ENCODE data around the gene ACADVL.
A peak's percentile ranks its signal among the peaks of the same experiment; 100 is the strongest.

Gene ACADVL

DNA sequence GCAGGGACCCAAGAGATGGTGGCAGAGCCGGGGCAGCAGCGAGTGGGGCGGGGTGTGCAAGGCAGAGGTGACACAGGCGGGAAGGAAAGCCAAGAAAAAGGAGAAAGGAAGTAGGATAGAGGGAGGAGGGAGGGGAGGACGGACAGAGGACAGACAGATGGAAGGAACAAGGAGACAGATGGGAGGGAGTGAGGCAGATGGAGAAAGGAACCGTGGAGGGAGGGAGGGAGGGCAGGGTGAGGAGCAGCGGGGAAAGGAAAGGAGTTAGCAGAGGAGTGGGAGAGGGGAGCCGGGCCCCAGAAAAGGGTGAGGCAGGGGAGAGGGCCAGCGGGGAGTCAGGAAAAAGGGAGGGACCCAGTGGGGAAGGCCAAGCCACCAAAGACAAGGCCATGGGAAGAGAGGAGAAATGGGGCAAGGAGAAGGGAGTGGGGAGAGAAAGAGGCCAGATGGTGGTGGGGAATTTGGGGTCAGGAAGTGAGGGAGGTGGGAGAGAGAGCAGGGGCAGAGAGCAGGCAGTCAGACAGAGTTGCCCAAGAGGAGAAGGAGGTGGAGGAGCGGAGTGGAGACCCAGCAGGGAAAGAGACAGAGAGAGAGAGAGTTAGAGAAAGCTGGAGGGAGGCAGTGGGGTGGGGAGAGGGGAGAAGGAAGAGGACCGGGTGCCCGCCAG lies 27.3 kb upstream of the ACADVL start:
- peaks cover 50% of the 10 kb centered on the region for H3K36me3 ChIP-seq (ENCODE audit: control insufficient read depth, insufficient read depth, low read length)
- no peaks in the 10 kb centered on the region for H3K27me3 ChIP-seq (ENCODE audit: control insufficient read depth, insufficient read depth, low read length)
- H3K4me1 ChIP-seq (ENCODE audit: control insufficient read depth, insufficient read depth, low read length), result no peaks in the 10 kb centered on the region
- H3K27ac ChIP-seq (ENCODE audit: low read depth, low read length), result no peak overlapping the region
- H3K4me3 ChIP-seq (ENCODE audit: low read depth, low read length), result no peak overlapping the region
- H3K9me3 ChIP-seq (ENCODE audit: control insufficient read depth, insufficient read depth, low read depth, low read length), result no peaks in the 10 kb centered on the region
- H3K9ac ChIP-seq (ENCODE audit: low read length), result no peak overlapping the region

DNA sequence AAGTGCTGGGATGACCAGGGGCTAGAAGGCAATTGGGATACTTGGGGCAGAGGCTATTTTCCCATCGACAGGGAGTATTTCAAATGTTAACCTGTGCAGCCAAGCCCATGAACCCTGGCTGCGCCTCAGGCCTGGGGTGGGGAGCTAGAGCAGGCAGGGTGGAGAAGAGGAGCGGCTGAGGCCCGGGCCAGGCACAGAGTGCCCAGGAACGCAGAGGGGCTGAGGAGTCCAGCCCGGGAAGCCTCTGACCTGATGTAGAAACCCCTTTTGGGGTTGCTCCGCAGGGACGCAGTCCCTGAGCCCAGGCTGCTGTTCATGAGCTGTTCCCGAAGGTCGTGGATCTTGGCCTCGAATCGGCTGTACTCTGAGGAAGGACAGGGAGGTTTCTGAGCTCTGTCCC lies 23.8 kb upstream of the ACADVL start:
- Histone ChIP-seq H3K4me1 (ENCODE audit: control insufficient read depth, insufficient read depth, low read length) (no peaks in the 10 kb centered on the region), H3K4me3 (ENCODE audit: low read depth, low read length) (no peak overlapping the region), H3K9ac (ENCODE audit: low read length) (no peak overlapping the region), H3K36me3 (ENCODE audit: control insufficient read depth, insufficient read depth, low read length) (peaks cover 51% of the 10 kb centered on the region), H3K27me3 (ENCODE audit: control insufficient read depth, insufficient read depth, low read length) (no peaks in the 10 kb centered on the region), H3K27ac (ENCODE audit: low read depth, low read length) (no peak overlapping the region), H3K9me3 (ENCODE audit: control insufficient read depth, insufficient read depth, low read depth, low read length) (no peaks in the 10 kb centered on the region)

DNA sequence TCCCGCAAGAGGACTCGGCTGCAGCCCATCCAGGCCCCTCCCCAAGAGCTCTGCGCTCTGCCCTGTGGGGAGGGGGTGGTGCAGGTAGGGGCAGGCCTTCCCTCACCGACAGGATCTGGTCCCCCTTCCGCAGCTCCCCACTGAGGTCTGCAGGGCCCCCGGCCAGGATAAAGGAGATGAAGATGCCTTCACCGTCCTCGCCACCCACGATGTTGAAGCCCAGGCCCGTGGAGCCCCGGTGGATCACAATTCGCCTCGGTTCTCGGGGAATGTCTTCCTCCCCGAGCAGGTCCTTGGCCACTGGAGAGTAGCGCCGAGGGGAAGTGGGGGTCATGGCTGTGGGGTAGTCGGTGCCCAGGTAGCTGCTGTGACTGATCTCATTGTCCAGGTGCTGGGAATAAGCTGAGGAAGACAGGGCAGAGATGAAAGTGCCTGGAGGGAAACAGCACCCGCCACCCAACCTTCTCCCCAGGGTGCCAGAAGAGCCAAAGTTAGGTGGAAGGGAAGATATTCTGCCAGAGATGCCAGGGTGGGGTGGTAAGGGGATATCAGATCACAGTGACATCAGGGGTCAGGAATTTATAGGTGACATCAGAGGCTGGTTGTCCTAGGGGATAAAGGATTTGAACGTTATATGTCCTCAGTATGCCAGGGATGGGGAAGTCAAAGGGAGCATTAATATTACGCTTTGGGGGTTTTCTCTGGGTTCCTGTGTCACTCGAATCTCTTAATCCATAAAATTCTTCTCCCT lies 22.9 kb upstream of the ACADVL start:
- Histone ChIP-seq H3K4me3 (ENCODE audit: low read depth, low read length) (no peak overlapping the region), H3K27me3 (ENCODE audit: control insufficient read depth, insufficient read depth, low read length) (no peaks in the 10 kb centered on the region), H3K9me3 (ENCODE audit: control insufficient read depth, insufficient read depth, low read depth, low read length) (no peaks in the 10 kb centered on the region), H3K9ac (ENCODE audit: low read length) (no peak overlapping the region), H3K36me3 (ENCODE audit: control insufficient read depth, insufficient read depth, low read length) (peaks cover 56% of the 10 kb centered on the region), H3K4me1 (ENCODE audit: control insufficient read depth, insufficient read depth, low read length) (no peaks in the 10 kb centered on the region), H3K27ac (ENCODE audit: low read depth, low read length) (no peak overlapping the region)

DNA sequence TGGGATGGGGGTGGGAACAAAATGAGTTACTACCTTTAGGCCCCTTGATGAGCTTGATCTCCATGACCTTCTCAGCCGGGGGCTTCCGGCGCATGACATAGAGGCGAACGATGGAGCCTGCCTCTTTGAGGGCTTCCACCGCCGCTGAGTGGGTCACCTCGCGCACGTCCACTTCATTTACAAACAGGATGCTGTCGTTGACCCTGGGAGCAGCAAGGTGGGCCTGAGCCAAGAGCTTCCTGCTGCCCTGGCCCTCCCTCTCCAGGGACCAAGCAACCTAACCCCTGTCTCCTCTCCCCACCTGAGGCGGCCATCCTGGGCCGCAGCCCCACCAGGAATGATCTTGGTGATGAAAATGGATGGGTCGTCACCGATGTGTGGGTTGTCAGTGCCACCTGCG lies 16.3 kb upstream of the ACADVL start:
- H3K9me3 ChIP-seq (ENCODE audit: control insufficient read depth, insufficient read depth, low read depth, low read length), result no peaks in the 10 kb centered on the region
- no peaks in the 10 kb centered on the region; the same call in 1 of the 2 replicates for H3K27me3 ChIP-seq (ENCODE audit: control insufficient read depth, insufficient read depth, low read length)
- H3K27ac ChIP-seq (ENCODE audit: low read depth, low read length), result no peak overlapping the region
- H3K4me3 ChIP-seq (ENCODE audit: low read depth, low read length), result no peak overlapping the region
- peaks cover 29% of the 10 kb centered on the region for H3K36me3 ChIP-seq (ENCODE audit: control insufficient read depth, insufficient read depth, low read length)
- H3K9ac ChIP-seq (ENCODE audit: low read length), result no peak overlapping the region
- peaks cover 13% of the 10 kb centered on the region for H3K4me1 ChIP-seq (ENCODE audit: control insufficient read depth, insufficient read depth, low read length)

DNA sequence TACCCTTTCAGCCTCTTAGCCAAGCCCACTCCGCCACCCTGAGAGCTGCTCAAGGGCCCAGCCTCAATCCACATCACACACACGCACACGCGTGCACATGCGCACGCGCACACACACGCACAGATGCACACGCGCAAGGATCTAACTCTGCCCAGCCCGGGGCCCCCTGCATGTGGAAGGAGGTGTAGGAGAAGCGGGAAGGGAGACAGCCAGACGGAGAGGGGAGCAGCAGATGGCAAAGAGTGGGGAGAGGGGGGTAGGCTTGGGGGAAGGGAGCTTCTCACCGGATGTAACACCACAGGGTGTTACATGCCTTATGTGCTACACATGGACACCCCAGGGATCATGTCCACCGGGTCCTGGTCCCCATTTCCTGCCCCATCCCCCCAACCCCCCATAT lies 15.4 kb upstream of the ACADVL start:
- peaks cover 22% of the 10 kb centered on the region for H3K4me1 ChIP-seq (ENCODE audit: control insufficient read depth, insufficient read depth, low read length)
- peak overlapping the region; percentile 79 for H3K4me3 ChIP-seq (ENCODE audit: low read depth, low read length)
- H3K9ac ChIP-seq (ENCODE audit: low read length), result no peak overlapping the region
- peaks cover 29% of the 10 kb centered on the region for H3K36me3 ChIP-seq (ENCODE audit: control insufficient read depth, insufficient read depth, low read length)
- H3K9me3 ChIP-seq (ENCODE audit: control insufficient read depth, insufficient read depth, low read depth, low read length), result no peaks in the 10 kb centered on the region
- H3K27ac ChIP-seq (ENCODE audit: low read depth, low read length), result no peak overlapping the region
- H3K27me3 ChIP-seq (ENCODE audit: control insufficient read depth, insufficient read depth, low read length), result no peaks in the 10 kb centered on the region; the same call in 1 of the 2 replicates

DNA sequence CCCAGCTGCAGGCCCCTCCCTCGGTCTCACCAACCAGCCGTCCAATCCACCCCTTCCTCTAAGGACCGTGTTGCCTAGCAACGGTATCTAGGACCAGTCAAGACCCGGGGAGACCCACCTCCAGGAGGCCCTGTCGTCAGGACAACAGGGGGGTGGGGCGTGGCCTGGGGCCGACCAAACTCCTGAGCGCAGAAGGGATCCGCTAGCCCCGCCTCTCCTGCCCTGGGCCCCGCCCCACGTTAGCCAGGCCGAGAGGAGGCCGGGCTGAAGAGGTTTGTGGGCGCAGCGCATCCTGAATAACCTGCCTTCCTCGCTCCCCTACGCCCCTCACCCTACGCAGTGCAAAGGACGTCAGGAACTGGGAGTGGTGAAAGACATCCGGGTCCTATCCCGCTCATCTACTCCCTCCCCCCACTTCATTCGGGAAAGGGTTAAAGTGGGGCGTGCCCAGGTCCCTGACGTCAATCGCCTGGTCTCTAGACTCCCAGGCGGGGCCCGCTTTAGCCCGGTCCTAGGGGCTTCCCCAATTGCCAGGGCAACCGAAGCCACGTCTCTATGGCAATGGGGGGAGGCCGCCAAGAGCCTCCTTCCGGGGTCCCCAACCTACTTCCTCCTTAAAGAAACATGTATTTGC lies 14.8 kb upstream of the ACADVL start:
- no peak overlapping the region for H3K27ac ChIP-seq (ENCODE audit: low read depth, low read length)
- peaks cover 23% of the 10 kb centered on the region for H3K4me1 ChIP-seq (ENCODE audit: control insufficient read depth, insufficient read depth, low read length)
- no peaks in the 10 kb centered on the region for H3K9me3 ChIP-seq (ENCODE audit: control insufficient read depth, insufficient read depth, low read depth, low read length)
- no peak overlapping the region for H3K9ac ChIP-seq (ENCODE audit: low read length)
- H3K27me3 ChIP-seq (ENCODE audit: control insufficient read depth, insufficient read depth, low read length), result no peaks in the 10 kb centered on the region; the same call in 1 of the 2 replicates
- peak overlapping the region; percentile 79 for H3K4me3 ChIP-seq (ENCODE audit: low read depth, low read length)
- peaks cover 29% of the 10 kb centered on the region for H3K36me3 ChIP-seq (ENCODE audit: control insufficient read depth, insufficient read depth, low read length)

DNA sequence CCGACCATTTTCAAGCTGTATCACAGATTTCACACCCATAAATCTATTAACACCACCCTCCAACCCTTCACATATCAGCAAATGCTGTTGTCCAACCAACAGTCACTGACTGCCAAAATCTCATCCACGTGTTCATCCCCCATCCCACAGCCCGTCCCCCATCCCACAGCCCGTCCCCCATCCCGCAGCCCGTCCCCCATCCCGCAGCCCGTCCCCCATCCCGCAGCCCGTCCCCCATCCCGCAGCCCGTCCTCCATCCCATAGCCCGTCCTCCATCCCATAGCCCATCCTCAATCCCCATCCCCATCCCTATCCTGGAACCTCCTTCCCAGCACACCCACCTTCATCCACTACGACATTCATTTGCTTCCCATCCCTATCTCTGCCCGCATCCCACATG lies 14.2 kb upstream of the ACADVL start:
- Histone ChIP-seq H3K9me3 (ENCODE audit: control insufficient read depth, insufficient read depth, low read depth, low read length) (no peaks in the 10 kb centered on the region), H3K9ac (ENCODE audit: low read length) (no peak overlapping the region), H3K36me3 (ENCODE audit: control insufficient read depth, insufficient read depth, low read length) (peaks cover 29% of the 10 kb centered on the region), H3K4me3 (ENCODE audit: low read depth, low read length) (peak overlapping the region; percentile 79), H3K4me1 (ENCODE audit: control insufficient read depth, insufficient read depth, low read length) (peaks cover 25% of the 10 kb centered on the region), H3K27me3 (ENCODE audit: control insufficient read depth, insufficient read depth, low read length) (no peaks in the 10 kb centered on the region; the same call in 1 of the 2 replicates), H3K27ac (ENCODE audit: low read depth, low read length) (no peak overlapping the region)

DNA sequence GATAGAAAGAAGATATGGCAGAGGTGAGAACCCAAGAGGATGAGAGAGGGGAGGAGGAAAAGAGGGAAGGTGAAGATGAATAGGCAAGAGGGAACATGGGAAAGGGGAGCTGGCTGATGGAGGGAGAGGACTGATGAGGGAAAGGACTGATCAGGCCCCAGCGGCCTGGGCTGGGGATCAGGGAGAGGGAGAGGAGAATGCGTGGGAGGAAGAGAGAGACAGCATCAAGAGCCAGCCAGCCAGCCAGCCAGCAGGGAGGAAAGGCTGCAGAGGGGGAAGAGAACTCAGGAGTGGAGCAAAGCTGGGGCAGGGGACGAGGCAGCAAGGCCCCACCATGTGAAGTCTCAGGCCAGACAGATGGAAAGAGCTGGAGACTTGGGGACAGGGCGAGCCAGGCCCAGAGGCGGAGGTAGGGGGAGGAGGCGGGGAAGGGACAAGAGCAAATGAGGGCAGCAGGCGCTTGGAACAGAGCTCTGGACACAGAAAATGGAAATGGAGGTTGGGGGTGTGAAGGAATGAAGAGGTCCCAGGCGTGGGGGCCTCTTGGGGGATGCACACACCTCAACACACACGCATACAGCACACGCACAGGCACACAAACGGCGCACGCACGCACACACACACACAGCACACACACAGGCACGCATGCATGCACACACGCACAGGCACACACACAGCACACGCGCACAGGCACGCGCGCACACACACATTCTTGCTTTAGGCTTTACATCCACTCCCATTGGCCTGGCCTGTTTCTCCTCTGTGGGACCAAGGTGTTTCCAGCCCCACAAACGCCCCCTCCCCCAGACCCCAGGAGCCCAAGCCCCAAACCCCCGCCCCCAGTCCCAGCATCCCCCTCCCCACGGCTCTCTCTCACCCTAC lies 12.4 kb upstream of the ACADVL start:
- H3K4me3 ChIP-seq (ENCODE audit: low read depth, low read length), result peak overlapping the region; percentile 42
- no peak overlapping the region for H3K27ac ChIP-seq (ENCODE audit: low read depth, low read length)
- H3K9ac ChIP-seq (ENCODE audit: low read length), result no peak overlapping the region

DNA sequence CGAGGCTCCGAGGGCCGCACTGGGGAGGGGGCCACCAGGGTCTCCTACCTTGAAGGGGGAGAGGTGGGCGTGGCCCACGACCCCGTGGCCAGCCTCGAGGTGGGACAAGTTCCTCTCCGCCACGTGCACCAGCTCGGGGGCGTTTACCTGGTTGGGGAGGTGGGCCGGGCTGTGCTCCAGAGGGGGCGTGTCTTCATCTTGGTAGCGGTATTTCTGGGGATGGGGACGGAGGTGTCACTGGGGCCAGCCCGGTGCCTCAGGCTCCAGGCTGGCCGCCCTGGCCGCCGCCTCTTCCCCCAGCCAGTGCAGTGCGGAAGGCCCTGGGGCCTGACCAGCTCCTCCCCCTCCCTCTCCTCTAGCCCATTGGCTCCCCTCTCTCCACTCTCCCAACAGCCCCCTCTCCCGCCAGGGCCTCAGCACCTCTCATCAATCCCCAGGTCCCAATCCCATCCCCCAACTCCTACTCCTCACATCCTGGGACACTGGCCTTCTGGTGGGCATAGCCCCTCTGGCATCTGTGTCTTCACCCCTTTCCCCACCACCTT lies 11.6 kb upstream of the ACADVL start:
- peak overlapping the region; percentile 42 for H3K4me3 ChIP-seq (ENCODE audit: low read depth, low read length)
- H3K9ac ChIP-seq (ENCODE audit: low read length), result no peak overlapping the region
- H3K27me3 ChIP-seq (ENCODE audit: control insufficient read depth, insufficient read depth, low read length), result no peaks in the 10 kb centered on the region; the same call in 1 of the 2 replicates
- no peak overlapping the region for H3K27ac ChIP-seq (ENCODE audit: low read depth, low read length)
- no peaks in the 10 kb centered on the region for H3K9me3 ChIP-seq (ENCODE audit: control insufficient read depth, insufficient read depth, low read depth, low read length)
- peaks cover 10% of the 10 kb centered on the region for H3K36me3 ChIP-seq (ENCODE audit: control insufficient read depth, insufficient read depth, low read length)
- H3K4me1 ChIP-seq (ENCODE audit: control insufficient read depth, insufficient read depth, low read length), result peaks cover 39% of the 10 kb centered on the region

More for the DNA sequence above, 12.4 kb upstream of the ACADVL start:
- peaks cover 38% of the 10 kb centered on the region for H3K4me1 ChIP-seq (ENCODE audit: control insufficient read depth, insufficient read depth, low read length)
- H3K36me3 ChIP-seq (ENCODE audit: control insufficient read depth, insufficient read depth, low read length), result peaks cover 17% of the 10 kb centered on the region
- H3K9me3 ChIP-seq (ENCODE audit: control insufficient read depth, insufficient read depth, low read depth, low read length), result no peaks in the 10 kb centered on the region
- no peaks in the 10 kb centered on the region; the same call in 1 of the 2 replicates for H3K27me3 ChIP-seq (ENCODE audit: control insufficient read depth, insufficient read depth, low read length)

DNA sequence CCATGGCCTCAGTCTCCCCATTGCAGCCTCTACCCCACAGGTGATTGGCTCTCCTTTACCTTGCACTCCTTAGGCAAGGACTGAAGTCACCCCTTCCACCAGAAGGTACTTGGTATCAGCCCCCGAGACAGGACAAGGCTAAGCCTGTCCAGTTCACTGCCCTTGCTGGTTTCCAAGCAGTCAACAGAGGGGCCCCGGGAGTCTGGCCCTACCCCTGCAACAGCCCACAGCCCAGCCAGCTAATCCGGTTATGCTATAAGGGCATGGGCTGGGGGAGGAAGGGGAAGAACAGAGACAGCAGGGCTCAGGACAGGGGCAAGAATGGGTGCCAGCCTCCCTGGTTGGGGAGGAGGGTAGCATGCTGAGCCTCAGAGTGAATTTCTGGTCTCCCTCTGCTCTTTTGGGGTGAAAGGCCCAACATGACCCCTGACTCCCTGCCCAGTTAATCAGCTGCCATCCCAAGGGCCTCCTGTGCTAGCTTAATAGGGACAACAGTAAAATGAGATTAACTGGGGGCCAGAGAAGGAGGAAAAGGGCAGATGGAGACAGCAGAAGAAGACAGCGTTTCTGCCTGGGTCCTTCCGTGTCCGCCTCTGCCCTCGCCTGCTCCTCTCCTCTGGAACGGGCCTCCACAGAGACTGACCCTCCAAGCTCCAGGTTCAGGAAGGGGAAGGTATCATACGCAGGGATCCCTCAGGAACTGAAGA lies 10.8 kb upstream of the ACADVL start:
- no peak overlapping the region for H3K27ac ChIP-seq (ENCODE audit: low read depth, low read length)
- no peaks in the 10 kb centered on the region; the same call in 1 of the 2 replicates for H3K27me3 ChIP-seq (ENCODE audit: control insufficient read depth, insufficient read depth, low read length)
- no peaks in the 10 kb centered on the region for H3K9me3 ChIP-seq (ENCODE audit: control insufficient read depth, insufficient read depth, low read depth, low read length)
- H3K4me3 ChIP-seq (ENCODE audit: low read depth, low read length), result peak overlapping the region; percentile 42
- H3K36me3 ChIP-seq (ENCODE audit: control insufficient read depth, insufficient read depth, low read length), result peaks cover 1% of the 10 kb centered on the region; the same call in 1 of the 2 replicates
- peaks cover 41% of the 10 kb centered on the region for H3K4me1 ChIP-seq (ENCODE audit: control insufficient read depth, insufficient read depth, low read length)
- no peak overlapping the region for H3K9ac ChIP-seq (ENCODE audit: low read length)
